ENCODE measurements around the gene MB. TPM values are rescaled to one million over a fixed set of nuclear protein-coding genes. Genes with fewer than 3 reads are reported as not detected.

The MB gene
- total and polyA plus RNA-seq, 9 of the 15 experiments (the other 6 are each of a cell fraction or from before 2014, with no cell fraction given): not detected

DNA sequence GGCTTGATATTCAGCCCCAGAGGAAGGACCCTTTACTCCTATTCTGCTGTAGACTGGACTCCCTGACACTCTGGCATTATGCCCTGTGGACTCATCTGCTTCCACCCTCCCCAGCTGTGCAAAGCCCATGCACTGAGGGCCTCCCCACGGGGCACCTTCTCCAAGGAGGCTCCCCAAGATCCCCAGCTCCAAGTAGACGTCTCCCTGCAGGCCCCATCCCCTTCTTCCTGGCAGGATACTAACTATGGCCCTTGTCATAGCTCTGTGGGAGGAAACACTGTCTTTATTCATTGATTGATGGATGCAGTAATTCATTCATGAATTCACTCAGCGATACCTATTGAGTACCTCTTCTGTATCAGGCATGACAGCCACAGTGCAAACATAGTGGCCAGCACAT is 15.8 kb upstream of the MB start:
- Histone ChIP-seq H3K9ac (ENCODE audit: insufficient read depth in 1 of 2, low read depth in 2 of 2, low read length in 2 of 2) (no peak overlapping the region), H3K36me3 (ENCODE audit: control insufficient read depth, insufficient read depth, low read length) (no peaks in the 10 kb centered on the region), H3K4me3 (no peak overlapping the region), H3K4me2 (ENCODE audit: insufficient read depth, low read length) (no peak overlapping the region), H3K27ac (ENCODE audit: extremely low read depth, low read depth, low read length) (no peak overlapping the region), H3K9me1 (ENCODE audit: control insufficient read depth, insufficient read depth, low read length) (no peaks in the 10 kb centered on the region), H3K4me1 (replicated peaks in 1 of 2; ENCODE audit: control insufficient read depth in 2 of 2, insufficient read depth in 2 of 2, low read length in 2 of 2) (peaks cover 0 to 5% of the 10 kb centered on the region in 2 experiments; a peak in 3 of 5 replicates), H3K79me2 (ENCODE audit: control insufficient read depth, insufficient read depth, low read length) (no peaks in the 10 kb centered on the region), H4K20me1 (replicated peaks; ENCODE audit: control insufficient read depth, insufficient read depth, low read length) (no peaks in the 10 kb centered on the region), H3K27me3 (ENCODE audit: control insufficient read depth in 2 of 2, insufficient read depth in 2 of 2, low read length in 2 of 2) (peaks cover 0 to 4% of the 10 kb centered on the region in 2 experiments; a peak in 2 of 5 replicates), H3K9me3 (replicated peaks; ENCODE audit: control insufficient read depth, insufficient read depth, low read depth, low read length) (no peaks in the 10 kb centered on the region), H2AFZ (ENCODE audit: low read depth, low read length) (no peak overlapping the region)
- ATAC-seq (no peak), FAIRE-seq (no peak), DNase-seq (ENCODE audit: extremely low read depth in 1 of 4, low spot score in 3 of 4) (no peak)
- TF ChIP-seq, protein P1, sequence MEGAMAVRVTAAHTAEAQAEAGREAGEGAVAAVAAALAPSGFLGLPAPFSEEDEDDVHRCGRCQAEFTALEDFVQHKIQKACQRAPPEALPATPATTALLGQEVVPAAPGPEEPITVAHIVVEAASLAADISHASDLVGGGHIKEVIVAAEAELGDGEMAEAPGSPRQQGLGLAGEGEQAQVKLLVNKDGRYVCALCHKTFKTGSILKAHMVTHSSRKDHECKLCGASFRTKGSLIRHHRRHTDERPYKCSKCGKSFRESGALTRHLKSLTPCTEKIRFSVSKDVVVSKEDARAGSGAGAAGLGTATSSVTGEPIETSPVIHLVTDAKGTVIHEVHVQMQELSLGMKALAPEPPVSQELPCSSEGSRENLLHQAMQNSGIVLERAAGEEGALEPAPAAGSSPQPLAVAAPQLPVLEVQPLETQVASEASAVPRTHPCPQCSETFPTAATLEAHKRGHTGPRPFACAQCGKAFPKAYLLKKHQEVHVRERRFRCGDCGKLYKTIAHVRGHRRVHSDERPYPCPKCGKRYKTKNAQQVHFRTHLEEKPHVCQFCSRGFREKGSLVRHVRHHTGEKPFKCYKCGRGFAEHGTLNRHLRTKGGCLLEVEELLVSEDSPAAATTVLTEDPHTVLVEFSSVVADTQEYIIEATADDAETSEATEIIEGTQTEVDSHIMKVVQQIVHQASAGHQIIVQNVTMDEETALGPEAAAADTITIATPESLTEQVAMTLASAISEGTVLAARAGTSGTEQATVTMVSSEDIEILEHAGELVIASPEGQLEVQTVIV (CRISPR knock-in tag; IDR thresholded peaks at IDR 0.05; ENCODE audit: borderline replicate concordance): no peak
- TF ChIP-seq RB1 (IDR thresholded peaks at IDR 0.05; ENCODE audit: low read depth) (no peak), ARID1B (IDR thresholded peaks at IDR 0.05) (no peak), MTF1 (CRISPR knock-in tag; IDR thresholded peaks at IDR 0.05; ENCODE audit: borderline replicate concordance) (no peak), COPS2 (conservative IDR thresholded peaks at IDR 0.05) (no peak), SREBF2 (CRISPR knock-in tag; IDR thresholded peaks at IDR 0.05) (no peak), ASH1L (IDR thresholded peaks at IDR 0.05; ENCODE audit: borderline replicate concordance, low read depth, partially characterized antibody) (no peak), RBM15 (IDR thresholded peaks at IDR 0.05; ENCODE audit: insufficient read depth, low read length) (no peak)
- WGBS (ENCODE audit: insufficient coverage, low coverage, missing lambda C conversion rate): 17% methylated on average over 1 of the region's 3 CpGs
- POLR2A ChIA-PET: no interaction called here
- BruUV-seq (replicated peaks): no TSS peak
- intact Hi-C loops (cut with micrococcal nuclease): loop anchor here (5.0 to 10.0 kb wide), 2 partner anchors 202 to 289 kb away; no protein-coding TSS in a partner anchor
- in situ Hi-C loops (cut with MboI): no loop called here
- CTCF ChIA-PET (ENCODE audit: low intra/inter-chr PET ratio): no interaction called here
